ENCODE results near the gene KCTD7. TPM values are rescaled to one million over a fixed set of nuclear protein-coding genes. Genes with fewer than 3 reads are reported as not detected.

Gene KCTD7
- 6.3 and 9.0 TPM in 2 replicates for total RNA-seq

DNA sequence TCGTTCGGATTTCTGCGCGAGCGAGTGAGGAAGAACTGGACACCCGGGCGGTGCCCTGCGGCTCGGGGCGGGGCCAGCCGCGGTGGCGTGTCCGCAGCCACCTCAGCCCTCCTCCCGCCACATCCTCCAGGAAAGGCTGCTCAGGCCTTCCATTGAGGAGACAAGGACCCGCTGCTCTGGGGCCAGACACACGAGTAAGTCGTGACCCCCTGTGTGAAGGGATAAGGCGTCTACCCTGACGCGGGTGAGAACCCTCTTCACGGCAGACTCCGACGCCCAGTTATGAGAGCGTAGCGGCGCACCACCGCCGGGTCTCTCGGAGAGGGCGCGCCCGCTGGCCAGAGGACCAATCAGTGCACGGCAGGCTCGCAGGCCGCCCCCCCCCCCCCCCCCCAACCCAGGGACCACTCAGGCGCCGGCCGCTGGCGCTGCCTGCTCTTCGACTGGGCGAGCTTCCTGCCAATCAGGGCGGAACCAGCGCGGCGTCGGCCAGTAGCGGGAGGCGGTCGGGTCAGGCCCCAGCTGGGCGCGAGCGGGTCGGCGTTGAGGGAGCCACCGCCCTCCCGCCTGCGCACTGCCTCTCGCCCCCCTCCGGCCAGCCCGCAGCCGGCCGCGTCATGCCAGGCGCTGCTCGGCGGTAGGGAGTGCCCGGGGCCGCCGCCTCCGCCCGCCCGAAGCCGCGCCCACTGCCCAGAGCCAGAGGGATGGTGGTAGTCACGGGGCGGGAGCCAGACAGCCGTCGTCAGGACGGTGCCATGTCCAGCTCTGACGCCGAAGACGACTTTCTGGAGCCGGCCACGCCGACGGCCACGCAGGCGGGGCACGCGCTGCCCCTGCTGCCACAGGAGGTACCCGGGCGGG, at the start of gene KCTD7:
KCTD7 (plus strand) TSS at position 521 of the 861 bp plus-strand sequence; CDS start at position 705, 184 bp downstream.

Other genes starting within 250 kb of the KCTD7 start
- 24.7 and 29.4 TPM in 2 replicates for gene RABGEF1, start 111.9 kb downstream of the KCTD7 start, total RNA-seq

Data from pericardium fibroblast (primary cell).